A549 (cell line): Measurements from ENCODE around the gene LMAN1L. TPM values are rescaled to one million over a fixed set of nuclear protein-coding genes. Genes with fewer than 3 reads are reported as not detected.

ENCODE experiments used
- ATAC-seq, 2 experiments: fragments of 200-7000 bp in 1 of 2; fragments of >200 bp in 1 of 2; cut with Nextera tagmentation in 1 of 2; cut with Tn5 transposase in 1 of 2; 3 replicates each; pipeline versions ENCODE4 v1.8.0 to v1.9.1; 2018 to 2020; ENCODE audit warnings: mild to moderate bottlenecking in 1 of 2, moderate library complexity in 1 of 2
- CTCF ChIA-PET: fragments of 300-600 bp; sonication (Branson Sonifier 250); formaldehyde crosslinking; extraction: SDS; loops from one replicate; lab custom pipeline; 2021; ENCODE audit warnings: antibody characterized with exemption, inconsistent platforms; lab: Yijun Ruan, JAX
- POLR2A ChIA-PET: fragments of 350-600 bp; formaldehyde crosslinking; extraction: SDS; loops from one replicate; lab custom pipeline; 2021; ENCODE audit warnings: antibody characterized with exemption, inconsistent platforms; lab: Yijun Ruan, JAX
- DNase-seq, 2 experiments: peaks; one replicate each; pipeline versions ENCODE4 v3.0.0 to v3.0.0-alpha.2; 2011 to 2016; ENCODE audit warnings: low read depth in 1 of 2, low spot score in 1 of 2
- FAIRE-seq: peaks from 2 replicates; lab custom pipeline; 2011; peaks lifted over from hg19 to GRCh38; lab: Jason Lieb, UNC
- H3K27ac ChIP-seq, 2 experiments: fragments of >200 bp; sonication (Bioruptor Twin); formaldehyde crosslinking; 3 replicates each; pipeline ENCODE4 v1.5.1; 2016 to 2017
- H3K4me1 ChIP-seq: fragments of >200 bp; sonication (Bioruptor Twin); formaldehyde crosslinking; 3 replicates; pipeline ENCODE4 v1.6.1; 2016
- H3K4me2 ChIP-seq: fragments of >200 bp; sonication (Bioruptor Twin); formaldehyde crosslinking; 3 replicates; pipeline ENCODE4 v1.6.1; 2016
- H3K4me3 ChIP-seq: fragments of >200 bp; sonication (Bioruptor Twin); formaldehyde crosslinking; 3 replicates; pipeline ENCODE4 v1.5.1; 2016
- H3K9me3 ChIP-seq: fragments of >200 bp; sonication (Bioruptor Twin); formaldehyde crosslinking; 3 replicates; pipeline ENCODE4 v1.6.1; 2016
- BHLHE40 ChIP-seq: IDR thresholded peaks from 2 replicates; pipeline ENCODE4 v1.6.1; 2012; ENCODE audit warnings: low read depth, low read length, inconsistent platforms
- CBX2 ChIP-seq: fragments of 200-600 bp; sonication (generic); IDR thresholded peaks from 2 replicates; pipeline ENCODE4 v1.6.1; 2016; ENCODE audit warnings: low read depth, mild to moderate bottlenecking, borderline replicate concordance
- EHF ChIP-seq: fragments of 250-450 bp; sonication (Bioruptor Pico); IDR thresholded peaks from 2 replicates; pipeline ENCODE4 v1.5.0; 2020; ENCODE audit warnings: mild to moderate bottlenecking
- EHMT2 ChIP-seq: fragments of 200-600 bp; sonication (generic); IDR thresholded peaks from 2 replicates; pipeline ENCODE4 v1.6.1; 2016; ENCODE audit warnings: antibody characterized with exemption, low read depth, mild to moderate bottlenecking, moderate library complexity
- ESRRA ChIP-seq: fragments of 150-350 bp; IDR thresholded peaks from 2 replicates; pipeline ENCODE4 v1.6.1; 2014; ENCODE audit warnings: mild to moderate bottlenecking, low read length, borderline replicate concordance
- FOXS1 ChIP-seq: fragments of 250-450 bp; sonication (Bioruptor Pico); IDR thresholded peaks from 2 replicates; pipeline ENCODE4 v1.5.0; 2020; ENCODE audit warnings: mild to moderate bottlenecking, moderate library complexity
- HDAC2 ChIP-seq: fragments of 200-600 bp; sonication (generic); IDR thresholded peaks from 2 replicates; pipeline ENCODE4 v1.6.1; 2016
- HEYL ChIP-seq: fragments of 250-450 bp; sonication (Bioruptor Pico); IDR thresholded peaks from 2 replicates; pipeline ENCODE4 v1.8.0; 2021; ENCODE audit warnings: mild to moderate bottlenecking, moderate library complexity
- HOXB13 ChIP-seq: fragments of 250-450 bp; sonication (Bioruptor Pico); IDR thresholded peaks from 2 replicates; pipeline ENCODE4 v1.5.0; 2020; ENCODE audit warnings: low read depth, mild to moderate bottlenecking, moderate library complexity
- KDM1A ChIP-seq: fragments of 200-600 bp; sonication (generic); IDR thresholded peaks from 2 replicates; pipeline ENCODE4 v1.6.1; 2016; ENCODE audit warnings: low read depth, mild to moderate bottlenecking
- NPAS2 ChIP-seq: fragments of 250-450 bp; sonication (Bioruptor Pico); IDR thresholded peaks from 2 replicates; pipeline ENCODE4 v1.8.0; 2022; ENCODE audit warnings: mild to moderate bottlenecking, moderate library complexity, borderline replicate concordance
- POLR2AphosphoS2 ChIP-seq: conservative IDR thresholded peaks from 2 replicates; pipeline ENCODE4 v1.6.1; 2012; ENCODE audit warnings: low read length, improper control_type of control experiment, inconsistent platforms
- RARB ChIP-seq: fragments of 250-450 bp; sonication (Bioruptor Pico); IDR thresholded peaks from 2 replicates; pipeline ENCODE4 v1.8.0; 2021; ENCODE audit warnings: mild to moderate bottlenecking, moderate library complexity
- RCOR1 ChIP-seq: fragments of 150-350 bp; IDR thresholded peaks from 2 replicates; pipeline ENCODE4 v1.6.1; 2014; ENCODE audit warnings: antibody characterized with exemption, low read length, low read depth
- TP53 ChIP-seq: fragments of 250-450 bp; sonication (Bioruptor Pico); IDR thresholded peaks from 2 replicates; pipeline ENCODE4 v1.5.0; 2021; ENCODE audit warnings: mild to moderate bottlenecking, moderate library complexity
- ZNF302 ChIP-seq: fragments of 250-450 bp; sonication (Bioruptor Pico); IDR thresholded peaks from 2 replicates; pipeline ENCODE4 v1.9.0; 2021; ENCODE audit warnings: inconsistent platforms, mild to moderate bottlenecking, moderate library complexity
- WGBS: methylation state at CpG from one replicate; pipeline ENCODE4 v1.1.6; 2017; ENCODE audit errors: missing lambda C conversion rate; 5-methylcytosine and 5-hydroxymethylcytosine counted together
- polyA plus RNA-seq, 4 experiments: library from polyadenylated mRNA; depleted of rRNA in 3 of 4; stranded (reverse); fragments of >200 nt; fragmentation: RNase III in 1 of 4; extraction: RNeasy Plus Mini Kit Qiagen cat#74134 plus additional on column Dnase treatment in 1 of 4; gene quantifications; 2 replicates in 3 of 4; 3 replicates in 1 of 4; pipeline ENCODE4 v1.2.3, GENCODE V29; 2011 to 2017
- TF ChIP-seq, protein P1 (sequence below): fragments of 450-650 bp; IDR thresholded peaks from 2 replicates; pipeline ENCODE4 v1.6.1; 2014; ENCODE audit warnings: antibody characterized with exemption
- TF ChIP-seq, protein P2 (sequence below): fragments of 250-450 bp; sonication (Bioruptor Pico); IDR thresholded peaks from 2 replicates; pipeline ENCODE4 v1.5.0; 2020; ENCODE audit warnings: low read depth, mild to moderate bottlenecking, moderate library complexity
- TF ChIP-seq, protein P3 (sequence below): IDR thresholded peaks from 2 replicates; pipeline ENCODE4 v1.6.1; 2012
- TF ChIP-seq, protein P4 (sequence below): fragments of >200 bp; sonication (Bioruptor Twin); formaldehyde crosslinking; IDR thresholded peaks from 2 replicates; pipeline ENCODE4 v1.6.1; 2016
- TF ChIP-seq, protein P5 (sequence below): fragments of >200 bp; sonication (Bioruptor Twin); formaldehyde crosslinking; IDR thresholded peaks from 3 replicates; pipeline ENCODE4 v1.5.1; 2016
- TF ChIP-seq, protein P6 (sequence below): fragments of 250-450 bp; sonication (Bioruptor Pico); IDR thresholded peaks from 2 replicates; pipeline ENCODE4 v1.5.0; 2021; ENCODE audit warnings: mild to moderate bottlenecking, moderate library complexity, borderline replicate concordance
- TF ChIP-seq, protein P7 (sequence below): fragments of >200 bp; sonication (Bioruptor Twin); formaldehyde crosslinking; IDR thresholded peaks from 3 replicates; pipeline ENCODE4 v1.6.1; 2016

LMAN1L gene
- polyA plus RNA-seq, 2 of the 4 experiments (the other 2 are of a cell fraction) = not detected

DNA sequence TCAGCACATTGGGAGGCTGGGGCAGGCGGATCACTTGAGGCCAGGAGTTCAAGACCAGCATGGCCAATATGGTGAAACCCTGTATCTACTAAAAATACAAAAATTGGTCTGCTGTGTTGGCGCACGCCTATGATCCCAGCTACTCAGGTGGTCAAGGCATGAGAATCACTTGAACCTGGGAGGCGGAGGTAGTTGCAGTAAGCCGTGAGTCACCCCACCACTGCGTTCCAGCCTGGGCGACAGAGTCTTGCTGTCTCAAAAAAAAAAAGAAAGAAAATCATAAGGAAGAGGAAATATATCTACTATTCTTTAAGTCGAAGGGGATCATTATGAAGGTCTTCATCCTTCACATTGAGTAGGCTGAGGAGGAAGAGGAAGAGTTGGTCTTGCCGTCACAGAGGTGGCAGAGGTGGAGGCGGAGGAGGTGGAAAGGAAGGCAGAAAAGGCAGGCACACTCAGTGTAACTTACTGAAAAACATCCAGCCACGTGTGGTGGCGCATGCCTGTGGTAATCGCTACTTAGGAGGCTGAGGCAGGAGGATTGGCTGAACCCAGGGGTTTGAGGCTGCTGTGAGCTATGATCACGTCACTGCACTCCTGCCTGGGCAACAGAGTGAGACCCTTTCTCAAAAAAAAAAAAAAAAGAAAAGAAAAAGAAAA lies 16.5 kb upstream of the LMAN1L start:
- WGBS = 90% methylated on average over 14 of the region's 14 CpGs

DNA sequence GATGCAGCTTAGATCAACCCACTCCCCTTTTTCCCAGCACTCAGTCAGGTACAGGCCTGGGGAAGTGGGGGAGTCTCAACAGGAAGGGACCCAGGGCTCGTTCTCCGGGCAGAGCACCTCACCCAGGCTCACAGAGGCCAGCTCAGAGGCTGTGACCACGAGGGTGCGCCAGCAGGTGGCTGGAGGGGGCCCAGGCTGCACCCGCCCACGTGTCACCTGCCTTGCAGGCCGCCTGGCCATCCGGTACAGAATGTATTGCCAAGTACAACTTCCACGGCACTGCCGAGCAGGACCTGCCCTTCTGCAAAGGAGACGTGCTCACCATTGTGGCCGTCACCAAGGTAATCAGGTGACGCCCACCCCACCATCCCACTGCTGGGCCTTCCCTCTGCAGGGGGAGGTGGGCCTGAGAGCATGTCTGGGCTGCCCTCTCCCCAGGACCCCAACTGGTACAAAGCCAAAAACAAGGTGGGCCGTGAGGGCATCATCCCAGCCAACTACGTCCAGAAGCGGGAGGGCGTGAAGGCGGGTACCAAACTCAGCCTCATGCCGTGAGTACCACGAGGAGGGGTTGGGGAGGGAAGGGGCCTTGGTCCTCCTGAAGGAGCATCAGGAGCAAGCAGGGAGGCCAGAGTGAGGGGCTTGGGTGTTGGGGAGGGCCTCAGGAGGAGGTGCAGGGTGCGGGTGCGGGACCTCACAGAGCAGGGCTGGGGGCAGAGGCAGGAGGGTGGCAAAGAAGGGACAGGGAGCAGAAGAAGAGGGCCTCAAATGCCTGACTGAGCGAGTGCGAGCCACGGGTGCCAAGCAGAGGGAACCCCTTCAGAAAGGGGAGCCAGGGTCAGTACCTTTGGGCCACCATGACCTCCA lies 14.0 kb upstream of the LMAN1L start:
- H3K27ac ChIP-seq = no peak overlapping the region
- FAIRE-seq (no peak), DNase-seq (no peak), ATAC-seq (no peak)
- H3K4me2 ChIP-seq = no peak overlapping the region
- H3K4me1 ChIP-seq = peaks cover 3% of the 10 kb centered on the region; the same call in 1 of the 3 replicates
- no peaks in the 10 kb centered on the region for H3K9me3 ChIP-seq
- ChIA-PET POLR2A (no interaction called here), CTCF (interaction anchor here (1.1 to 66.7 kb wide), 5 partner anchors 8 to 167 kb away, joined by 4 to 1908 read pairs (median 7); partner anchors contain the start of genes CPLX3, CSK, LMAN1L and ULK3)
- H3K4me3 ChIP-seq = no peak overlapping the region
- 92% methylated on average over 22 of the region's 25 CpGs for WGBS
- TF ChIP-seq HDAC2 = no peak
- no peak for TF ChIP-seq TP53
- TF ChIP-seq, protein P1, sequence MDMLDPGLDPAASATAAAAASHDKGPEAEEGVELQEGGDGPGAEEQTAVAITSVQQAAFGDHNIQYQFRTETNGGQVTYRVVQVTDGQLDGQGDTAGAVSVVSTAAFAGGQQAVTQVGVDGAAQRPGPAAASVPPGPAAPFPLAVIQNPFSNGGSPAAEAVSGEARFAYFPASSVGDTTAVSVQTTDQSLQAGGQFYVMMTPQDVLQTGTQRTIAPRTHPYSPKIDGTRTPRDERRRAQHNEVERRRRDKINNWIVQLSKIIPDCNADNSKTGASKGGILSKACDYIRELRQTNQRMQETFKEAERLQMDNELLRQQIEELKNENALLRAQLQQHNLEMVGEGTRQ = no peak
- no peak for TF ChIP-seq BHLHE40
- TF ChIP-seq KDM1A = no peak
- no peak for TF ChIP-seq EHMT2
- TF ChIP-seq EHF (CRISPR knock-in tag) = no peak
- no peak for TF ChIP-seq POLR2AphosphoS2
- no peak for TF ChIP-seq HEYL (CRISPR knock-in tag)
- TF ChIP-seq, protein P2, sequence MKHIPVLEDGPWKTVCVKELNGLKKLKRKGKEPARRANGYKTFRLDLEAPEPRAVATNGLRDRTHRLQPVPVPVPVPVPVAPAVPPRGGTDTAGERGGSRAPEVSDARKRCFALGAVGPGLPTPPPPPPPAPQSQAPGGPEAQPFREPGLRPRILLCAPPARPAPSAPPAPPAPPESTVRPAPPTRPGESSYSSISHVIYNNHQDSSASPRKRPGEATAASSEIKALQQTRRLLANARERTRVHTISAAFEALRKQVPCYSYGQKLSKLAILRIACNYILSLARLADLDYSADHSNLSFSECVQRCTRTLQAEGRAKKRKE = no peak
- no peak for TF ChIP-seq ZNF302 (CRISPR knock-in tag)
- TF ChIP-seq, protein P3, sequence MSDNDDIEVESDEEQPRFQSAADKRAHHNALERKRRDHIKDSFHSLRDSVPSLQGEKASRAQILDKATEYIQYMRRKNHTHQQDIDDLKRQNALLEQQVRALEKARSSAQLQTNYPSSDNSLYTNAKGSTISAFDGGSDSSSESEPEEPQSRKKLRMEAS = no peak
- TF ChIP-seq RCOR1 = no peak
- TF ChIP-seq, protein P4, sequence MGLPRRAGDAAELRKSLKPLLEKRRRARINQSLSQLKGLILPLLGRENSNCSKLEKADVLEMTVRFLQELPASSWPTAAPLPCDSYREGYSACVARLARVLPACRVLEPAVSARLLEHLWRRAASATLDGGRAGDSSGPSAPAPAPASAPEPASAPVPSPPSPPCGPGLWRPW = no peak

More for the DNA sequence above, 16.5 kb upstream of the LMAN1L start:
- ChIA-PET CTCF (interaction anchor here (1.0 to 66.7 kb wide), 3 partner anchors 5 to 155 kb away, joined by 3 to 1908 read pairs (median 1908); partner anchors contain the start of genes CPLX3, CSK, LMAN1L and ULK3), POLR2A (no interaction called here)
- Histone ChIP-seq H3K4me1 (peaks cover 3% of the 10 kb centered on the region; the same call in 1 of the 3 replicates), H3K9me3 (no peaks in the 10 kb centered on the region), H3K4me2 (no peak overlapping the region), H3K4me3 (no peak overlapping the region), H3K27ac (no peak overlapping the region)
- ATAC-seq (no peak), FAIRE-seq (no peak), DNase-seq (no peak)
- no peak for TF ChIP-seq ESRRA
- no peak for TF ChIP-seq NPAS2
- TF ChIP-seq RARB (CRISPR knock-in tag) = no peak
- no peak for TF ChIP-seq HEYL (CRISPR knock-in tag)
- TF ChIP-seq, protein P5, sequence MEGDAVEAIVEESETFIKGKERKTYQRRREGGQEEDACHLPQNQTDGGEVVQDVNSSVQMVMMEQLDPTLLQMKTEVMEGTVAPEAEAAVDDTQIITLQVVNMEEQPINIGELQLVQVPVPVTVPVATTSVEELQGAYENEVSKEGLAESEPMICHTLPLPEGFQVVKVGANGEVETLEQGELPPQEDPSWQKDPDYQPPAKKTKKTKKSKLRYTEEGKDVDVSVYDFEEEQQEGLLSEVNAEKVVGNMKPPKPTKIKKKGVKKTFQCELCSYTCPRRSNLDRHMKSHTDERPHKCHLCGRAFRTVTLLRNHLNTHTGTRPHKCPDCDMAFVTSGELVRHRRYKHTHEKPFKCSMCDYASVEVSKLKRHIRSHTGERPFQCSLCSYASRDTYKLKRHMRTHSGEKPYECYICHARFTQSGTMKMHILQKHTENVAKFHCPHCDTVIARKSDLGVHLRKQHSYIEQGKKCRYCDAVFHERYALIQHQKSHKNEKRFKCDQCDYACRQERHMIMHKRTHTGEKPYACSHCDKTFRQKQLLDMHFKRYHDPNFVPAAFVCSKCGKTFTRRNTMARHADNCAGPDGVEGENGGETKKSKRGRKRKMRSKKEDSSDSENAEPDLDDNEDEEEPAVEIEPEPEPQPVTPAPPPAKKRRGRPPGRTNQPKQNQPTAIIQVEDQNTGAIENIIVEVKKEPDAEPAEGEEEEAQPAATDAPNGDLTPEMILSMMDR = no peak
- TF ChIP-seq EHF (CRISPR knock-in tag) = no peak
- TF ChIP-seq FOXS1 (CRISPR knock-in tag) = no peak
- TF ChIP-seq BHLHE40 = no peak
- TF ChIP-seq, protein P2 = no peak
- no peak for TF ChIP-seq HOXB13
- no peak for TF ChIP-seq KDM1A
- TF ChIP-seq, protein P6, sequence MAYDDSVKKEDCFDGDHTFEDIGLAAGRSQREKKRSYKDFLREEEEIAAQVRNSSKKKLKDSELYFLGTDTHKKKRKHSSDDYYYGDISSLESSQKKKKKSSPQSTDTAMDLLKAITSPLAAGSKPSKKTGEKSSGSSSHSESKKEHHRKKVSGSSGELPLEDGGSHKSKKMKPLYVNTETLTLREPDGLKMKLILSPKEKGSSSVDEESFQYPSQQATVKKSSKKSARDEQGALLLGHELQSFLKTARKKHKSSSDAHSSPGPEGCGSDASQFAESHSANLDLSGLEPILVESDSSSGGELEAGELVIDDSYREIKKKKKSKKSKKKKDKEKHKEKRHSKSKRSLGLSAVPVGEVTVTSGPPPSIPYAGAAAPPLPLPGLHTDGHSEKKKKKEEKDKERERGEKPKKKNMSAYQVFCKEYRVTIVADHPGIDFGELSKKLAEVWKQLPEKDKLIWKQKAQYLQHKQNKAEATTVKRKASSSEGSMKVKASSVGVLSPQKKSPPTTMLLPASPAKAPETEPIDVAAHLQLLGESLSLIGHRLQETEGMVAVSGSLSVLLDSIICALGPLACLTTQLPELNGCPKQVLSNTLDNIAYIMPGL (CRISPR knock-in tag) = no peak
- TF ChIP-seq CBX2 = no peak
- TF ChIP-seq, protein P7, sequence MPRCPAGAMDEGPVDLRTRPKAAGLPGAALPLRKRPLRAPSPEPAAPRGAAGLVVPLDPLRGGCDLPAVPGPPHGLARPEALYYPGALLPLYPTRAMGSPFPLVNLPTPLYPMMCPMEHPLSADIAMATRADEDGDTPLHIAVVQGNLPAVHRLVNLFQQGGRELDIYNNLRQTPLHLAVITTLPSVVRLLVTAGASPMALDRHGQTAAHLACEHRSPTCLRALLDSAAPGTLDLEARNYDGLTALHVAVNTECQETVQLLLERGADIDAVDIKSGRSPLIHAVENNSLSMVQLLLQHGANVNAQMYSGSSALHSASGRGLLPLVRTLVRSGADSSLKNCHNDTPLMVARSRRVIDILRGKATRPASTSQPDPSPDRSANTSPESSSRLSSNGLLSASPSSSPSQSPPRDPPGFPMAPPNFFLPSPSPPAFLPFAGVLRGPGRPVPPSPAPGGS = no peak
